Ureter (tissue), 1 donor: ENCODE data around the gene ARL4D. TPM values are rescaled to one million over a fixed set of nuclear protein-coding genes. Genes with fewer than 3 reads are reported as not detected.

ENCODE experiments used
- DNase-seq: peaks from one replicate; pipeline ENCODE4 v3.0.0-alpha.2; 2020; ENCODE audit warnings: low spot score
- total RNA-seq: library from RNA; stranded (reverse); gene quantifications from one replicate; pipeline ENCODE4 v1.2.4, GENCODE V29; 2023
- donor health status: DM: yes; HTN: yes; CAD: no.

Gene ARL4D, protein sequence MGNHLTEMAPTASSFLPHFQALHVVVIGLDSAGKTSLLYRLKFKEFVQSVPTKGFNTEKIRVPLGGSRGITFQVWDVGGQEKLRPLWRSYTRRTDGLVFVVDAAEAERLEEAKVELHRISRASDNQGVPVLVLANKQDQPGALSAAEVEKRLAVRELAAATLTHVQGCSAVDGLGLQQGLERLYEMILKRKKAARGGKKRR
- total RNA-seq: 34.3 TPM

DNA sequence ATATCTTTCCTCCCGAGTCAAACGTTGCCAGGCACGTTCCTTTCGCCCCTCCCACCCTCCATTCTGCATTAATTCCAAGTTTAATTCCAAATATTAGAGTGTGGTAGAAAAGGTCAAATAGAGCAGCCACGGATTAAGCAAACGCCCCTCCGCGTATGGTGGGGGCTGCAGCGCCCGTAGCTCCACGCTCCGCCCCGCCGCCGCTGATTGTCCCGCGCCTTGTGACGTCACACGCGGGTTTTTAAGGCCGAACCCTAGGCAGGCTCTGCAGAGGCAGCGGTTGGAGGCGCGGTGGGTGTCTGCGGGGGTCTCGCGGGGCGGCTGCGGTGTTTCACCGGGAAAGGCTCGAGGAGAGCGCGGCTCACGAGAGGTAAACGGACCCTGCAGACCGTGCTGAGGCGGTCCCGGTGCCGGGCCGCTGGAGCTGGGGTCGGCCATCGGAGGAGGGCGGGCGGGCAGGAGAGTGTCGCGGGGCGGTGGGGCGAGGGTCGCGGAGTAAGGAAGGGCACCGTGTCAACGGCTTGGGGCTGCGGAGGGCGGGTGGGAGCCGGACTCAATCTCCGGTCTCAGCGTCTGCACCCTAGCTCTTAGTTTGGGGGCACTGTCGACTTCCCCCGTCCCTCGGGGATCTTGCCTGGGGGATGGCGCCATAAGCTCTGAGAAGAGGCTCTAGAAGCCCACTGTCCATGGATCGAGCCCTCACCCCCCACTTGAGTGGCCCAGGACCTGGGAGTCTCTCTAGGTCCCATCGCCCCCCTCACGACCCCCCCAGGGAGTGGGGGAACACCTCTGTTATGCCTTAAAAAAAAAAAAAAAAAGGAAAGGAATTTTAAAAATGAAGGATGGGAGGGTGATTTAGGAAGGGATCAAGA is at the start of gene ARL4D:
ARL4D (plus strand) TSS at position 270 of the 872 bp plus-strand sequence. CDS start 740 bp downstream, outside the sequence.
- peak; percentile 92 for DNase-seq

DNA sequence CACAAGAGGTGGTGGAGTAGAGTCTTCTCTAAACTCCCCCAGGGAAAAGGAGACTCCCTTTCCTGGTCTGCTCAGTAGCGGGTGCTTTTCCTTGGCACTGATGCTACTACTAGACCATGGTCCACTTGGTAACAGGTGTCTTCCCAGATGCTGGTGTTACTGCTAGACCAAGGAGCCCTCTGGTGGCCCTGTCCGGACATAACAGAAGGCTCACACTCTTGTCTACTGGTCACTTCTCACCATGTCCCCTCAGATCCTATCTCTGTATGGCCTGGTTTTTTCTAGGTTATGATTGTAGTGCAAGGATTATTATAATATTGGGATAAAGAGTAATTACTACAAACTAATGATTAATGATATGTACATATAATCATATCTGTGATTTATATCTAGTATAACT is 49.7 kb upstream of the ARL4D start:
- no peak for DNase-seq

DNA sequence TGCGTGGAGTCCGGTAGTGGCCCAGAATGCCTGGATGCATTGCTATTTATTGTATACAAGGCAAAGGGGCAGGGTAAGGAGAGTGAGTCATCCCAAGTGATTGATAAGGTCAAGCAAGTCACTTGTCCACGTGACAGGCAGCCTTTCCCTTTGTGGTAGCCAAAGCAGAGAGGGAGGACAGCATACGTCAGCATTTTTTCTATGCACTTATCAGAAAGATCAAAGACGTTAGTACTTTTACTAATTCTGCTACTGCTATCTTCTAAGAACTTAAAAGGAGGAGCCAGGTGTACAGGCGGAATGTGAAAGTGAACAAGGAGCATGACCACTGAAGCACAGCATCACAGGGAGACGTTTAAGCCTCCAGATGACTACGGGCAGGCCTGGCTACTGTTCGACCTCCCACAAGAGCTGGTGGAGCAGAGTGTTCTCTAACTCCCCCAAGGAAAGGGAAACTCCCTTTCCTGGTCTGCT is 47.9 kb upstream of the ARL4D start:
- no peak for DNase-seq

DNA sequence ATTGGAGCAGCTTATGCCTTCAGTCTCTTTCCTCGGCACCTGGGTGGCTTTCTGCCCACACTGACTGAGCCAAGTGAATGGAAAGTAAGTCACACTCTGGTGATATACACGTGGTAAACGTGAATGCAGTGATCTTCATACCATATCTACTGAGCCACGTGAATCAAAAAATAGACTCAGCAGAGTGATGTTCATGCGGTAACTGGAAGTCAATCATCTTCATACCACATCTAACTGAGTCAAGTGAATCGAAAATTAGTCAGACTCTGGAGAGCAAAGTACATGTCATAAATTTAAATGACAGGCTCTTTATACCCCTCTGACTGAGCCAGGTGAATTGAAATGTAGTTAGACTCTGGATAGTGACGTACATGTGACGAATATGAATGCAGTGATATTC is 47.1 kb upstream of the ARL4D start:
- DNase-seq: no peak

DNA sequence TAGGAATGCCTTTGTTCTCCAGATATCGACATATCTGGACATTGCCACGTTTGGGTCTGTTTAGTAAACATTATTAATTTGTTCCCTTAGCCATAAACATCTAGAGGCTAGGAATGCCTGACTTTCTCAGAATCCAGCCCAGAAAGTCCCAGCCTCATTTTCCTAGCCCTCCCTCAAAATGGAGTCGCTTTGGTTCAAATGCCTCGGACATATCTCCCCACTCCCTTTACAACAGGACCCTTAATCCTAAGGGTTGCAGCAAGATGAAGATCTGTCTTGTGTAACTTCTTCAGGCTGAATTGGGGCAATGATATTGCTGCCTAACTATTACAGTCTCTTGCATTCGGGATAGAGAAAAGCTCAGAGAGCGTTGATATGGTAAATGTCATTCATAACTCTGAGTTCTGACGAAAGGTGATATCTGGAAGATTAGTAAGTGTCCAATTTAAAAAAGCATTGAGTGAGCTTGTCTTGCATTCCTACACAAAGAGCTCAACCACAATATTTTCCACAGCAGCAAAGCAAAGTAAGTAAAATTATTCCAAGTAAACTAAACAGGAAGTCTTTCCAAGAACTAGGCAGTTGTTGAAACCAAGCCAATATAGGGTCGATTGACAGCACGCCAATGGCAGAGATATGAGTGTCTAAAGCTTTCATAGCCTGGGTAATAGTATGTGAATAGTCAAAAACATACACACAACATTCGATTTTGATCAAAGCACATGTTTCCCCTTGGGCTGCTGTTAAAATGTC is 46.0 kb upstream of the ARL4D start:
- no peak for DNase-seq

DNA sequence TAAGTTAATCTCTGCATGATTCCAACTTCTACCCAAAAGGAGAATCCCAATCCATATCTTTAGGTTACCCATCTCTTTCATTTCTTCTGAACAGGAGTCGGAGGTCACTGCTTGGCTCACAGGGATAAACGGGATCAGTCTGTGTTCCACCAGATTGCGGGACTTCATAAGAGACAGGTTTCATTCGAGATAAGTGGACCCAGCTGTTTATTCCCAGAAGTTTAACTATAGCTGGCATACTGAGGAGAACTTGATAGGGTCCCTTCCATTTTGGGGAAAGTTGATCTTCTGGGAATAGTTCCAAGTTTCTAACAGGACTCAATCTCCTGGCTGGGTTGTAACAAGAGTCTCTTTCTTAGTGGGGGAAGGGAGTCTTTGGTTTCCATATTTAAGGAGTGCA is 45.4 kb upstream of the ARL4D start:
- DNase-seq: no peak

DNA sequence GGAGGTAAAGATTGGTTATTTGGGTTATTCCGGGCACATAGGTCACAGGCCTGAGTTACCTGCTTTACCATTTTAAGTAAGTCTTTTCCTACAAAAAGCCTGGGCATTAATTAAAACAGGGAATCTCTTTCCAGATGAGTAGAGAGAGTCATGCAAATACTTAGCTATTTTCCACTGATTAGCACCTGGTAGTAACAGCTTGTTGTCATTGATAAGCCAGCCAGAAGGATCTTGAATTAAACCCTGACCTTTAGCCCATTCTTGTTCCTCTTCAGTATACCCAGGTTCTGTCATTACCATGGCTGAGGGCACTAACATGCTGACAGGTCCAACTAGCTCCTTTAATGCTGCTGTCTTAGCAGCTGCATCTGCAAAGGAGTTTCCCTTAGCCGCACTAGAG is 44.4 kb upstream of the ARL4D start:
- DNase-seq: no peak

DNA sequence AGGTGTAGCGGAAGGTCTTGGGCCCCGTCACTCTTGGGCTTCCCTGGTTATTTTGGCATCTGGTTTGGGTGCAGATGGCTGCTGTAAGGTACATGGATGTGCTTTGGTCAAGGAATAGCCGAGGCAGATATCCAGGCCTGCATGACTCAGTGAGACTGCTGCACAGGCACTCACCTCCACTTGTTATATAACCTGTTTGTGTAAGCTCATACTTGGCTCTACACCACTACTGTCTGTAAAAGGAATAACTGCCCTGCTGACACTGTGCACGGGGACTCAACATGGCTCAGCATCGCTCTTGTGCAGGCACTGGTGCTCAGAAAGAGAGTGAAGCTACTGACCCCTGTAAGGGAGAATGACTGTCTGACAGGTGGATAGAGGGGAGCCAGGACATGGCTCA is 42.3 kb upstream of the ARL4D start:
- DNase-seq: no peak

DNA sequence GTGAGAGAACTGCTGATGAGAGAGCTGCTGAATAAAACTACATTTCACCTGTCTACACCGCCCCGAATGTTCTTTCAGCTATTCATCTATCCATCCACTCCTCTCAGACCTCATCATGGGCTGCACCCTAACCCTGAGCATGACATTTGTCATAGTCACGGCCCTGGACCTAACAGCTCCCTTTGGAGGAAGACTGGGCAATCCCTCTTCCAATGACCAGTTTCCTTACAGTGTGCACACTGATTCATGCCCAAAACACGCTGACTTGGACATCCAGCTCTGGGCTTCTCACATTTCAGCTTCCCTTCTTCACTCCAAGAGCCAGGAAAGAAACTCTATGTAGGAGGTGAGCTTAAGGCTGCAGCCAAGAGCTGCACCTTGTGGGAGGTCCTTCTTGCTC is 41.8 kb upstream of the ARL4D start:
- DNase-seq: no peak

DNA sequence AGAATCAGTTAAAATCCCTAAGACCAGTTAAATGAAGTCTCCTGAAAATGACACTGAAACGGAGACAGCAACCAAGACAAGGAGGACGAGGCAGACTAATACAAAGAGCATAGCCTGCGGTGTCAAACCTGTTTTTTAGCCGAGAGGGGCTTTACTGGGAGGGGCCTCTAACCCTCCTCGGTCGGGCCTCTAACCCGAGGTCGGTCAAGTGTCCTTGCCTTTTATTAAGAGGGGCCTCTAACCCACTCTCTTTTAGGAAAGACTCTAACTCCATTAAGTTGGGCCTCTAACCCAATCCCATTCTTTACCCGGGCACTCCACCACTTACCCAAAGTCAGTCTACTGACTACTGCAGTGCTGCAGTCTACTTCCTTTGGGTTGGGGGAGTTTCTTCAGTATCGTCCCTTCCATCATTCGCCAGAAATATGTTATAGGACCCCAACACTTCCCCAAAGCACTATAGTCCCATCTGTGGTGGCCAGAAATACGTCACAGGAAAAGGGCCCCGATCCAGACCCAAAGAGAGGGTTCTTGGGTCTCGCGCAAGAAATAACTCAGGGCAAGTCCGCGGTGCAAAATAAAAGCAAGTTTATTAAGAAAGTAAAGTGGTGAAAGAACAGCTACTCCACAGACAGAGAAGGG is 39.2 kb upstream of the ARL4D start:
- DNase-seq: no peak

DNA sequence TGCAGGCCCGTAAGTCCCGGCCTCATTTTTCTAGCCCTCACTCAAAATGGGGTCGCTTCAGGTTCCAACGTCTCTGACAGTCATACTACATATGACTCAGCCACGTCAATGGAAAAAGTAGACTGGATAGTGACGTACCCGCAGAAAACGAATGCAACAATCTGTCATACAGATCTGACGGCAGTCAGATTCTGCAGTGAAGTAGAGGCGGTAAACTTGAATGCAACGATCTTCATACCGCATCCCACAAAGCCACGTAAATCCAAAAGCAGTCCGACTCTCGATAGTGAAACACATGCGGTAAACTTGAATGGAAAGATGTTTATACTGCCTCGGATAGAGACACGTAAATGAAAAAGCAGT is 38.4 kb upstream of the ARL4D start:
- DNase-seq: no peak

DNA sequence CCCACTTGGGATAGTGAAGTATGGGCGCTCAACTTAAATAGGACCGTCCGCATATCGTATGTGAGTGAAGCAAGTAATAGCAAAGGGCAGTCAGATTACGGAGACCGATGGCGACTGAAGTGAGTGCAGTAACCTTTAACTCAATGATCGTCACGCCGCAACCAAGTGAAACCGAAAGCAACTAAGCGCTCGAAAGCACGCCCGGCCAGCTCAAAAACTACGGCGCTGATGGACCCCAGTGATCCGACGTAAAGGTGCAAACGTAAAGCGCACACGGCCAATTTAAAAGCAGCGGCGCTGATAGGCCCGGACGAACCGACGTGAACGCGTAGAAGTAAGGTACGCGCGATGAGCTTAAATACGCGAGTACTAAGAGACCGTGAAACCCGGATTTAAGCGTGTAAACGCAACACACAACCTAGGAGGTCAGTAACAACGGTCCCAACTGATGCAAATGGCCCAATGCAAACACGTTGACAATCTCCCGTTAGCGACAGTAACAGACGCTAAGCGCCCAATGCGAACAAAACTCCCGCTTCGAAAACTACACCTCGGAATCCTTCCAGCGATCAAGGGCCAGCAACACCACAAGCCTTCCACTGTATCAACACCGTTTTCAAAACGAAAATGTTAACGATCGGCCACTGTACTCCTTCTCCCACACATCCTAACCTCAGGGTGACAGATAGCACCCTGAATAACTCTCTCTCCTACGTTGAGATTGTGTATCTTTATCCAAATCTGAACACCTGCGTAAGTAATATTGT is 37.9 kb upstream of the ARL4D start:
- DNase-seq: peak; percentile 88

DNA sequence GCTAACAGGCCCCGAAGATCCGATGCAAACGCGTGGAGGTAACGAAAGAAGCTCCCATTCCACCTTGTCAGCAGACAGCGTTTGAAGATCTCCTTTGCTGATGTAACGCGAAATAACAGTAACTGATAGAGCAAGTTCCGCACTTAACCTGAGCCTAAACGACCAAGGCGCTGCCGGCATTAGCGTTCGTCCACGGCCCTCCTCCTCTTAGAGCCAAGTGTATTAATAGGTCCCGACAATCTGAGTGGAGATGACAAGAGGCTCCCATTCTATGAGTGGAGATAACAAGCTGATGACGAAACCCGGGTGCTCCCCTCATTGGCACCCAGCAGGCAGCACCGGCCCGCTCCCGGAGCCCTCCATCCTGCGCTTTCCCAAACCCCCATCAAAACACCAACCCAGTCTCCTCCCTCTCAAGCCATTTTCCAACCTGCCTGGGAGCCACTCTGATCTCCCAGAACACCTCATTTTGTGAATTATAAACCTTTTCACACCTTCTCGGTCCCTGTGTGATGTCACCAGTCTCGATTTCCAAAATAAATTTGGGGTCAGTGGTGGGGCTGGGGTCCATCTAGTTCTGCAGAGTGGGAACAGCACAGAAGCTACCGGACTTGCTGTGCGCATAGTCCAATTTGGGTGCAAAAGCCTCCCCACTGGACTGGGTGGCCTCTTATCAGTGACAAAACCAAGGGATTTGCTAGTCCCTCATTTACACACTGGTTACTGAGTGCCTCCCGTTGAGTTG is 35.4 kb upstream of the ARL4D start:
- no peak for DNase-seq

DNA sequence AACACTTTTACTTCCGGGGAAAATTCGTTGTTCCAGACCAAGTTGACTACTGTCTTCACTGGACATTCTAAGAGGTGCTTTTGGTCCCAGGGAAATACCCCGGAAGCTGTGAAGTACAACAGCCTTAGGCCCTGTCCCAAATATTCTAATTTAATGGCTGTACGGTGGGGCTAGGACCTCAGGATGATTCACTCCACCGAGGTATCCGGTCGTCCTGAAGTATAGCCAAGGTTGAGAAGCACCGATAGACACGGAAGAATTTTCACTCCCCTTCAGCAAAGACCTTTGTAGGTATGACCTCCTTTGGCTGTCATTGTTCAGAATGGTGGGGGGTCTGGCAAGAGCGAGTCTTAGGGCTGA is 34.9 kb upstream of the ARL4D start:
- DNase-seq: no peak

DNA sequence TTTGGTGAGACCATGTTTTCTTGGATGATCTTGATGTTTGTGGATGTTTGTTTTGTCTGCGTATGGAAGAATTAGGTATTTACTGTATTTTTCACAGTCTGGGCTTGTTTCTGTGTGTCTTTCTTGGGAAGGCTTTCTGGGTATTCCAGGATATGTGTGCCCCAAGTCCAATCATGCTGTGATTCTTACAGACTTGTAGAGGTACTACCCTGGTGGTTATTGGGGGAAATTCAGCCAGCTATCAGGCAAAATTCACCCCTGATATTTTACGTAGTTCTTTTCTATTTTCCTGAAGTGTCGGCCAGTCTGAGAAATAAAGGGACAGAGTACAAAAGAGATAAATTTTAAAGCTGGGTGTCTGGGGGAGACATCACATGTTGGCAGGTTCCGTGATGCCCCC is 33.4 kb upstream of the ARL4D start:
- no peak for DNase-seq

DNA sequence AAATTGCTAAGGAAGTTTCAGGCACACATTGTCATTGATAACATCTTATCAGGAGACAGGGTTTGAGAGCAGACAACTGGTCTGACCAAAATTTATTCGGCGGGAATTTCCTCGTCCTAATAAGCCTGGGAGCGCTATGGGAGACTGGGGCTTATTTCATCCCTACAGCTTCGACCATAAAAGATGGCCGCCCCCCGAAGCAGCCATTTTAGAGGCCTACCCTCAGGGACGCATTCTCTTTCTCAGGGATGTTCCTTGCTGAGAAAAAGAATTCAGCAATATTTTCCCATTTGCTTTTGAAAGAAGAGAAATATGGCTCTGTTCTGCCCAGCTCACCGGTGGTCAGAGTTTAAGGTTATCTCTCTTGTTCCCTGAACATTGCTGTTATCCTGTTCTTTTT is 32.9 kb upstream of the ARL4D start:
- DNase-seq: peak; percentile 39

DNA sequence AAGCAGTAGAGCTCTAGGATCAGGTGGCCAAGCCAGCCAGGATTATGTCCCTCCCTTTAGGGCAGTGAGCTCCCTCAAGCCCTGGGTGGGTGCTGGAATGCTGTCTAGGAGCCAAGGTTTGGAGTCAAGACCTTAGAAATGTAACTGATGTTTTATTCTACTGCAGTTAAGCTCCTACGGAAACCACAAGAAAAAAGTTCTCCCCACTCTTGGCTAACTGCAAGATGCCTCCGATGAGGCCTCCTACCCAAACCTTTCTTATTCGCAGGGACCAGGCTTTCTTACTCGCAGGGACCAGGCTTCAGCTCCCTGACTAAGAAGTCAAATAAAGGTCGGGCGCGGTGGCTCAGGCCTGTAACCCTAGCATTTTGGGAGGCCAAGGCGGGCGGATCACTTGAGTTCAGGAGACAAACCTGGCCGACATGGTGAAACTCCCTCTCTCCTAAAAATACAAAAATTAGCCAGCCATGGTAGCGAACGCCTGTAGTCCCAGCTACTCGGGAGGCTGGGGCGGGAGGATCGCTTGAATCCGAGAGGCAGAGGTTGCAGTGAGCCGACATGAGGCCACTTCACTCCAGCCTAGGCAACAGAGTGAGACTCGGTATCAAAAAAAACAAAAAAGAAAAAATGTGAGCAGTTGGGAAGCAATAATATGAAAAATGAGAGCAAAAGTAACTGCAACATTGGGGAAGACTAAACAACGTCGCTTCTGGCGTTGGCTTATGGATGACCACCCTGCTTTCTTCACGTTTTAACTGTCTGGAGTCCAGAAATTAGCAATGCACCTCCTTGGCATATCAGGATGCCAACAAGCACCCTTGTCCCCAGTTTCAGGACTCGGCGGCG is 31.7 kb upstream of the ARL4D start:
- peak; percentile 48 for DNase-seq

DNA sequence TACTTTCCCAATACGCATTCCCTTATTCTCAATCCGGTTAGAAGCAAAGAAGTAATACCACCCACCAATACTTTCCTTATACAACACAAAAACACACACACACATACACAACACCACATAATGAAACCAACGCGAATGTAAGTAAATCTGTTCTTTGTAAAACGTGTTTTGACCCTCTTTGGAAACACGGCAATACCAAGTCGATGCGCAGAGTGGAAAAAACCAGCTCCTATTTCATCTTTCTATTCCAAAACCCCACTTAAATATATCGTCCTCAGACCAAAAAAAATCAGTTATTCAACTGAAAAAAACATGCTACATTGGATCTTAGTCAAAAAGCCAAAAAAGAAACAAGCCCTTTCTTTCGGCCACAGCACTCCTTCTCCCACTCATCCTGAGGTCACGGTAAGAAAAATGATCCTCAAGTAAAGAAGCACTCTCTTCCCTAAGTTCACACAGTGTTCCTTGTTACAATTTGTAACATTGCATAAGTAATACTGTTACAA is 31.0 kb upstream of the ARL4D start:
- no peak for DNase-seq

DNA sequence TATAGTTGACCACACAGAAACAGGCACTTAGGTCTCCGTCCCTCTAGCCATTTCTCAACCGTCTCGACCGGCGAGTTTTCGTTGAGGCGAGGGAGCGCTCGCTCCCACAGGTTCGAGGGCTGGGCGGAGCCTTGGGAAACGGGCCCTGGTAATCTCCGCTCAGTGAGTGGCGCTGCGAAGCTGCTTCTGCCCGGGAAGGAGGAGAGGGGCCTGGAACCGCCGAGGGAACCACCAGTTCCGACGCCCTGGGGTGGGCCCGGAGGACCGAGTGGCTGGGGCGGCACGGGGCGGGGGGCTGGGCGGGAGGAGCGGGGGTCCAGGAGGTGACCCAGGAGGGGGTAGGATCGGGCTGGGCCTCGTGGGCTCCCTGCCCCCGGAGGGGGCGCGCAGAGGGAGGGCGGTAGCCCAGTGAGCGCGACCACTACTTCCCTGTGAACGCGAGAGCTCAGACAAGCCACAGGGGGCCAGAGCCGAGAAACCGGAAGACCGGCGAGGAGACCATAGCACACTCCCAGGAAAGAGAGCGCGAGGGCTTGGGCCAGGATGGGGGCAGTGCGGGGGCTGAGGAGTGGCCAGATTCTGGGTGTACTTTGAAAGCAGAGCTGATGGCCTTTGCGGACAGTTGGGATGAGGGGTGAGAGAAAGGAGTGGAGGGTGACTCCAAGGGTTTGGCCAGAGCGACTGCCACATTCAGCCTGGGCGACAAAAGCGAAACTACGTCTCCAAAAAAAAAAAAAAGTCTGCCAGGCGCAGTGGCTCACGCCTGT is 29.9 kb upstream of the ARL4D start:
- peak; percentile 87 for DNase-seq
